ENCODE results near the gene CCNY.

CCNY gene

GRCh38 chr10:35545878-35546590, 209.7 kb downstream of the CCNY start:
- no peak overlapping the region for H3K4me3 ChIP-seq (IDR thresholded peaks at IDR 0.05; ENCODE audit: insufficient read depth, low read depth, low read length)
- no peaks in the 10 kb centered on the region for H3K27me3 ChIP-seq (ENCODE audit: insufficient read depth, low read depth)
- no peak for TF ChIP-seq CTCF (conservative IDR thresholded peaks at IDR 0.05; ENCODE audit: low read depth, low read length)
- H3K4me1 ChIP-seq (ENCODE audit: low read depth, poor library complexity, severe bottlenecking): no peaks in the 10 kb centered on the region
- no peak overlapping the region for H3K27ac ChIP-seq
- no peaks in the 10 kb centered on the region for H3K79me2 ChIP-seq (ENCODE audit: insufficient read depth, low read depth)
- no peak overlapping the region for H3K4me2 ChIP-seq
- H2AFZ ChIP-seq (ENCODE audit: low read depth): no peak overlapping the region
- H3K9ac ChIP-seq: no peak overlapping the region
- no peaks in the 10 kb centered on the region for H4K20me1 ChIP-seq (ENCODE audit: insufficient read depth)
- H3K36me3 ChIP-seq (ENCODE audit: insufficient read depth): no peaks in the 10 kb centered on the region

GRCh38 chr10:35546824-35547225, 210.5 kb downstream of the CCNY start:
- no peaks in the 10 kb centered on the region for H3K4me1 ChIP-seq (ENCODE audit: low read depth, poor library complexity, severe bottlenecking)
- H3K4me3 ChIP-seq (IDR thresholded peaks at IDR 0.05; ENCODE audit: insufficient read depth, low read depth, low read length): no peak overlapping the region
- no peak overlapping the region for H2AFZ ChIP-seq (ENCODE audit: low read depth)
- H4K20me1 ChIP-seq (ENCODE audit: insufficient read depth): no peaks in the 10 kb centered on the region
- H3K36me3 ChIP-seq (ENCODE audit: insufficient read depth): no peaks in the 10 kb centered on the region
- no peaks in the 10 kb centered on the region for H3K79me2 ChIP-seq (ENCODE audit: insufficient read depth, low read depth)
- H3K9ac ChIP-seq: no peak overlapping the region
- no peak for TF ChIP-seq CTCF (conservative IDR thresholded peaks at IDR 0.05; ENCODE audit: low read depth, low read length)
- H3K4me2 ChIP-seq: no peak overlapping the region
- no peaks in the 10 kb centered on the region for H3K27me3 ChIP-seq (ENCODE audit: insufficient read depth, low read depth)
- no peak overlapping the region for H3K27ac ChIP-seq

- no peak for TF ChIP-seq CTCF (conservative IDR thresholded peaks at IDR 0.05; ENCODE audit: low read depth, low read length)
- H3K79me2 ChIP-seq (ENCODE audit: insufficient read depth, low read depth): no peaks in the 10 kb centered on the region
- H3K36me3 ChIP-seq (ENCODE audit: insufficient read depth): no peaks in the 10 kb centered on the region
- H2AFZ ChIP-seq (ENCODE audit: low read depth): no peak overlapping the region
- no peaks in the 10 kb centered on the region for H3K4me1 ChIP-seq (ENCODE audit: low read depth, poor library complexity, severe bottlenecking)
- no peak overlapping the region for H3K27ac ChIP-seq
- no peaks in the 10 kb centered on the region for H4K20me1 ChIP-seq (ENCODE audit: insufficient read depth)
- H3K4me3 ChIP-seq (IDR thresholded peaks at IDR 0.05; ENCODE audit: insufficient read depth, low read depth, low read length): no peak overlapping the region
- H3K27me3 ChIP-seq (ENCODE audit: insufficient read depth, low read depth): no peaks in the 10 kb centered on the region
- H3K4me2 ChIP-seq: no peak overlapping the region
- H3K9ac ChIP-seq: no peak overlapping the region
These were observed 216.5 kb downstream of the CCNY start for GRCh38 chr10:35552650-35553342.

GRCh38 chr10:35554036-35554435, 217.7 kb downstream of the CCNY start:
- no peak overlapping the region for H3K4me3 ChIP-seq (IDR thresholded peaks at IDR 0.05; ENCODE audit: insufficient read depth, low read depth, low read length)
- H3K27me3 ChIP-seq (ENCODE audit: insufficient read depth, low read depth): no peaks in the 10 kb centered on the region
- no peaks in the 10 kb centered on the region for H3K79me2 ChIP-seq (ENCODE audit: insufficient read depth, low read depth)
- no peaks in the 10 kb centered on the region for H3K36me3 ChIP-seq (ENCODE audit: insufficient read depth)
- no peak overlapping the region for H3K27ac ChIP-seq
- H3K4me2 ChIP-seq: no peak overlapping the region
- H3K9ac ChIP-seq: no peak overlapping the region
- TF ChIP-seq CTCF (conservative IDR thresholded peaks at IDR 0.05; ENCODE audit: low read depth, low read length): no peak
- no peaks in the 10 kb centered on the region for H4K20me1 ChIP-seq (ENCODE audit: insufficient read depth)
- no peak overlapping the region for H2AFZ ChIP-seq (ENCODE audit: low read depth)
- H3K4me1 ChIP-seq (ENCODE audit: low read depth, poor library complexity, severe bottlenecking): no peaks in the 10 kb centered on the region

Measured in KMS-11 (cell line).